Subcutaneous adipose tissue (tissue), 4 donors: ENCODE measurements around the gene CAMSAP2. TPM values are rescaled to one million over a fixed set of nuclear protein-coding genes. Genes with fewer than 3 reads are reported as not detected.

Experiments
- total RNA-seq, 4 donors: library from RNA; depleted of rRNA; stranded (reverse); fragments of >200 nt; gene quantifications; one replicate each; pipeline ENCODE4 v1.1.0, GENCODE V29; 2016
- TF ChIP-seq, protein P1 (sequence below): fragments of 450-650 bp; IDR thresholded peaks from one replicate; pipeline ENCODE4 v1.5.1; 2016; ENCODE audit warnings: low read depth, mild to moderate bottlenecking, control low read depth, antibody characterized with exemption, moderate library complexity

CAMSAP2 gene
- total RNA-seq, 4 donors from 2014 or later: 29.6 to 73.2 (median 34.0) TPM

DNA sequence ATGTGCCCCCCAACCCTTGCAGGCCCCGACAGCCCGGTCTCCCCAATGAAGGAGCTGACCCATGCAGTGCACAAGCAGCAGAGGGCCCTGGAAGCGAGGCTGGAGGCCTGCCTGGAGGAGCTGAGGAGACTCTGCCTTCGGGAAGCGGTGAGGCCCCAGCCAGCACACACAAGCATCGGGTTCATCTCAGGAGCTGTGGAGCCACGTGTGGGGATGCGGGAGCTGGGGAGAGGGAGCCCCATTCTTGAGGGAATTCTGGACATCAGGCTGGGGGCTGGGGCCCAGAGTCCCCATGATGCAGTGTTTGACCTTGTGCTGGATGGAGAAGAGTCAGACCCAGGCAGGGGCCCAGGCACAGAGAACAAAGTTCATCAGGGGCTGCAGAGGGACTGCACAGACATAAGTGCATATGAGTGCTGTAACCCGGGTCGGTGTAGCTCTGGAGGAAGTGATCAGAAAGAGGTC lies 160.8 kb downstream of the CAMSAP2 start:
- TF ChIP-seq, protein P1, sequence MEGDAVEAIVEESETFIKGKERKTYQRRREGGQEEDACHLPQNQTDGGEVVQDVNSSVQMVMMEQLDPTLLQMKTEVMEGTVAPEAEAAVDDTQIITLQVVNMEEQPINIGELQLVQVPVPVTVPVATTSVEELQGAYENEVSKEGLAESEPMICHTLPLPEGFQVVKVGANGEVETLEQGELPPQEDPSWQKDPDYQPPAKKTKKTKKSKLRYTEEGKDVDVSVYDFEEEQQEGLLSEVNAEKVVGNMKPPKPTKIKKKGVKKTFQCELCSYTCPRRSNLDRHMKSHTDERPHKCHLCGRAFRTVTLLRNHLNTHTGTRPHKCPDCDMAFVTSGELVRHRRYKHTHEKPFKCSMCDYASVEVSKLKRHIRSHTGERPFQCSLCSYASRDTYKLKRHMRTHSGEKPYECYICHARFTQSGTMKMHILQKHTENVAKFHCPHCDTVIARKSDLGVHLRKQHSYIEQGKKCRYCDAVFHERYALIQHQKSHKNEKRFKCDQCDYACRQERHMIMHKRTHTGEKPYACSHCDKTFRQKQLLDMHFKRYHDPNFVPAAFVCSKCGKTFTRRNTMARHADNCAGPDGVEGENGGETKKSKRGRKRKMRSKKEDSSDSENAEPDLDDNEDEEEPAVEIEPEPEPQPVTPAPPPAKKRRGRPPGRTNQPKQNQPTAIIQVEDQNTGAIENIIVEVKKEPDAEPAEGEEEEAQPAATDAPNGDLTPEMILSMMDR: no peak

DNA sequence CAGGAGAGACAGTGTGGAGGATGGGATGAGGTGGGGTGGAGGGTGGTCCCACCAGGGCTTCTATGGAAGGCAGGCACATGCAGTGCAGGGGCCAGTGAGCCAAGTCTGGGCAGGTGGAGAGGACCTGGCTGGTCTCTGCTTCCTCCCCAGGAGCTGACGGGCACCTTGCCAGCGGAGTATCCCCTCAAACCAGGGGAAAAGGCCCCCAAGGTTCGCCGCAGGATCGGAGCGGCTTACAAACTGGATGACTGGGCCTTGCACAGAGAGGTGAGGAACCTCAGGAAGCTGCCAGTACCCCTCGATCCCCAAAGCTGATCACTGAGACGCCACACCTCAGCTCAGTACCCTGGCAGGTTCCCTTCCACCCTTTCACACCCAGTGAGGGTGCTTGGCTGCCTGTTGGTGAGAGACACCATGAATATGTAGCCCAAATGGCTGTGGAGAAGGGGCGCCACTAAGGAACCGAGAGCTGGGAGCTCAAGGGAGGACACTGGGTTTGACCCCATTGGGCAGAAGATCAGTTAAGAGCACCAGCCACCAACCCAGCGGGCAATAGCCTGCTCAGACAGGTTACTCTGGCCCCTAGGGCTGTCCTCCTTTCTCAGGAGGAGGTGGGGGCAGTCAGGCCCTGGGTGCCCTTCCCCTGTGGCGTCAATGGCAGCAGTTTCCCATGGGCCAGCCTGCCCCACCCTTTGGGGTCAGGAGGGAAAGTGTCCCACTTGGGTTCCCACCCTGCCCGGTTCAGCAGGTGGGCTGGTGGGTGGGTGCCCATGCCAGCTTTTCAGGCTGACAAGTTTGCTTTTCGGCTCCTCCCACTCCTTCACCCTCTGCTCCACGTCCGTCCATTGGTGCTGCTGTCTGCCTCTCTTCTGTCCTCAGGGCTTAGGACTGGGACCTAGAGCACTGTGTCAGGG lies 161.5 kb downstream of the CAMSAP2 start:
- TF ChIP-seq, protein P1: no peak

DNA sequence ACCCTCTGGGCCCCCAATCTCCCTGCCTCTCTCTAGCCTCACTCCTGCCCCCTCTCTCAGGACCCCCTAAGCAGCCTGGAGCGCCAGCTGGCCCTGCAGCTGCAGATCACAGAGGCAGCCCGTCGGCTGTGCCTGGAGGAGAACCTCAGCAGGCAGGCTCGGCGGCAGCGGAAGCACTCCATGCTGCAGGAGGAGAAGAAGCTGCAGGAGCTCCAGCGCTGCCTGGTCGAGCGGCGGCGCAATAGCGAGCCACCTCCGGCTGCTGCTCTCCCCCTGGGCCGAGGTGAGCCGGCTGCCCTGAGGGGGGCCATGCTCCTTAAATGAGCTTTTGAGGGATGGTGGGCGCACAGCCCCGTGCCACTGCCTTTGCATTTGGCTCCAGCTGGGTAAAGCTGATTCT lies 162.2 kb downstream of the CAMSAP2 start:
- TF ChIP-seq, protein P1: no peak

DNA sequence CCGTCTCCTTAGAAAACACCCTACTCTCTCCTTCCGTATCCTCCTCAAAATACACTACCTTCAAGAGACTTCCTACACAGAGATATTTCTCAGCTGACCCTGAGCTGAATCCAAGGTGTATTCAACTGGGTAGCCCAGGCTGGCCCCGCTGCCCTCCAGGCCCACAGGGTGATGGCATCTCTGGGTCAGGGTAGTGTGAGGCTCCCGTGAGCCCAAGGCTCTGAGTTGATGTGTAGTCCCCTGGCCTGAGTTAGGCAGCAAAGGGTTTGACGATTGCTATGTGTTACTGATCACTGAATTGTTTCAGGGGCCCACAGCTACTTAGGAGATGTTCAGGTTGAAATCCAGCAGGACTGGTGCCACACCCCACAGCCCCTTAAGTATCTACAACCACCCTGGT lies 162.7 kb downstream of the CAMSAP2 start:
- TF ChIP-seq, protein P1: no peak

- TF ChIP-seq, protein P1: no peak
Measured at GRCh38 chr1:200901796-200902444, 163.2 kb downstream of the CAMSAP2 start.

GRCh38 chr1:200903793-200904192 lies 165.1 kb downstream of the CAMSAP2 start:
- TF ChIP-seq, protein P1: no peak

GRCh38 chr1:200904772-200905171 lies 166.1 kb downstream of the CAMSAP2 start:
- TF ChIP-seq, protein P1: no peak
